ENCODE results near the gene BPI.

Gene BPI

GRCh38 chr20:38275815-38276550, 28.0 kb upstream of the BPI start:
- no peak overlapping the region for H3K27ac ChIP-seq (ENCODE audit: low read length)
- no peaks in the 10 kb centered on the region for H3K27me3 ChIP-seq (ENCODE audit: insufficient read depth, low read length, poor library complexity)
- no peak overlapping the region for H3K4me3 ChIP-seq (ENCODE audit: low read depth in 1 of 2, low read length in 2 of 2)
- H3K79me2 ChIP-seq (ENCODE audit: insufficient read depth, low read length) = no peaks in the 10 kb centered on the region
- no peaks in the 10 kb centered on the region for H3K36me3 ChIP-seq (ENCODE audit: insufficient read depth, low read length)
- TF ChIP-seq CTCF (IDR thresholded peaks at IDR 0.05; ENCODE audit: borderline replicate concordance, extremely low read depth, low read length, poor library complexity, severe bottlenecking) (no peak), EZH2 (IDR thresholded peaks at IDR 0.05; ENCODE audit: borderline replicate concordance, low read depth, low read length, severe bottlenecking) (no peak)
- no peak overlapping the region for H2AFZ ChIP-seq (ENCODE audit: low read depth, low read length)
- no peaks in the 10 kb centered on the region for H3K4me1 ChIP-seq (ENCODE audit: insufficient read depth, low read length)
- no peak overlapping the region for H3K4me2 ChIP-seq (ENCODE audit: insufficient read depth, low read length)
- no peaks in the 10 kb centered on the region for H3K9me3 ChIP-seq (ENCODE audit: insufficient read depth, low read length, severe bottlenecking)
- ATAC-seq (ENCODE audit: insufficient read depth, low read depth) = no peak
- no peaks in the 10 kb centered on the region for H4K20me1 ChIP-seq (ENCODE audit: insufficient read depth, low read length)
- DNase-seq = no peak
- H3K9ac ChIP-seq (ENCODE audit: low read depth, low read length) = no peak overlapping the region

- Histone ChIP-seq H3K4me2 (ENCODE audit: insufficient read depth, low read length) (no peak overlapping the region), H4K20me1 (ENCODE audit: insufficient read depth, low read length) (no peaks in the 10 kb centered on the region), H3K27me3 (ENCODE audit: insufficient read depth, low read length, poor library complexity) (no peaks in the 10 kb centered on the region), H3K27ac (ENCODE audit: low read length) (no peak overlapping the region), H2AFZ (ENCODE audit: low read depth, low read length) (no peak overlapping the region), H3K4me1 (ENCODE audit: insufficient read depth, low read length) (no peaks in the 10 kb centered on the region), H3K36me3 (ENCODE audit: insufficient read depth, low read length) (no peaks in the 10 kb centered on the region), H3K9me3 (ENCODE audit: insufficient read depth, low read length, severe bottlenecking) (no peaks in the 10 kb centered on the region), H3K79me2 (ENCODE audit: insufficient read depth, low read length) (no peaks in the 10 kb centered on the region), H3K9ac (ENCODE audit: low read depth, low read length) (no peak overlapping the region), H3K4me3 (ENCODE audit: low read depth in 1 of 2, low read length in 2 of 2) (no peak overlapping the region)
- ATAC-seq (ENCODE audit: insufficient read depth, low read depth) = no peak
- DNase-seq = no peak
- TF ChIP-seq CTCF (IDR thresholded peaks at IDR 0.05; ENCODE audit: borderline replicate concordance, extremely low read depth, low read length, poor library complexity, severe bottlenecking) = no peak
Measured at GRCh38 chr20:38277285-38277684, 26.7 kb upstream of the BPI start.

- Histone ChIP-seq H3K79me2 (ENCODE audit: insufficient read depth, low read length) (no peaks in the 10 kb centered on the region), H2AFZ (ENCODE audit: low read depth, low read length) (no peak overlapping the region), H3K9ac (ENCODE audit: low read depth, low read length) (no peak overlapping the region), H3K27ac (ENCODE audit: low read length) (no peak overlapping the region), H4K20me1 (ENCODE audit: insufficient read depth, low read length) (no peaks in the 10 kb centered on the region), H3K4me1 (ENCODE audit: insufficient read depth, low read length) (no peaks in the 10 kb centered on the region), H3K27me3 (ENCODE audit: insufficient read depth, low read length, poor library complexity) (no peaks in the 10 kb centered on the region), H3K4me2 (ENCODE audit: insufficient read depth, low read length) (no peak overlapping the region), H3K9me3 (ENCODE audit: insufficient read depth, low read length, severe bottlenecking) (no peaks in the 10 kb centered on the region), H3K36me3 (ENCODE audit: insufficient read depth, low read length) (no peaks in the 10 kb centered on the region), H3K4me3 (ENCODE audit: low read depth in 1 of 2, low read length in 2 of 2) (no peak overlapping the region)
- TF ChIP-seq CTCF (IDR thresholded peaks at IDR 0.05; ENCODE audit: borderline replicate concordance, extremely low read depth, low read length, poor library complexity, severe bottlenecking) (no peak), EZH2 (IDR thresholded peaks at IDR 0.05; ENCODE audit: borderline replicate concordance, low read depth, low read length, severe bottlenecking) (no peak)
- no peak for ATAC-seq (ENCODE audit: insufficient read depth, low read depth)
- DNase-seq = no peak
Measured at GRCh38 chr20:38277691-38278090, 26.3 kb upstream of the BPI start.

Measured in DND-41 (cell line).